Measurements from ENCODE around the gene WNT7A.

WNT7A gene

GRCh38 chr3:13811614-13812013 is 68.3 kb downstream of the WNT7A start:
- no peaks in the 10 kb centered on the region for H3K4me1 ChIP-seq (ENCODE audit: control insufficient read depth, insufficient read depth, low read length)
- no peaks in the 10 kb centered on the region for H3K36me3 ChIP-seq (ENCODE audit: control insufficient read depth, insufficient read depth, low read length)
- no peaks in the 10 kb centered on the region for H3K27me3 ChIP-seq (ENCODE audit: control insufficient read depth, insufficient read depth, low read length)
- H3K9ac ChIP-seq (ENCODE audit: low read length) = no peak overlapping the region
- no peak overlapping the region for H3K4me3 ChIP-seq (ENCODE audit: low read length)
- H3K9me3 ChIP-seq (ENCODE audit: control insufficient read depth, low read length) = no peaks in the 10 kb centered on the region

DNA sequence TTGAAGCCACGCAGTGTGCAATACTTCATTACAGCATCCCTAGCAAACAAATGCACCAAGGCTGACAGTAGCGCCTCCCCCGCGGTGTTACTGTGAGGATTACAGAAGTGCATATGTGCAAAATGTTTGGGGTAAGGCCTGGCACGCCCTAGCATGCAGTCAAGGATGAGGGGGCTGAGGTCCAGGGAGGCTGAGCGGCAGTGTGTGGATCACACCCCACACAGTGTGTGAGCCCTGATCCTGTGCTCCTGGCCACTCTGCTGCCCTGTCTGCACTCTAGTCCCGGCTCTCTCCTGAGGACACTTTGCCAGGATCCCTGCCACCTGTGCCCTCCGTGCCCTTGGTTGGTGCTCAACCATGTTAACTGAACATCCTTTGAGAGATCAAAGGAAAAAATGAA is 71.3 kb downstream of the WNT7A start:
- Histone ChIP-seq H3K27me3 (ENCODE audit: control insufficient read depth, insufficient read depth, low read length) (no peaks in the 10 kb centered on the region), H3K4me1 (ENCODE audit: control insufficient read depth, insufficient read depth, low read length) (no peaks in the 10 kb centered on the region), H3K36me3 (ENCODE audit: control insufficient read depth, insufficient read depth, low read length) (no peaks in the 10 kb centered on the region), H3K9me3 (ENCODE audit: control insufficient read depth, low read length) (no peaks in the 10 kb centered on the region), H3K4me3 (ENCODE audit: low read length) (no peak overlapping the region), H3K9ac (ENCODE audit: low read length) (no peak overlapping the region)

DNA sequence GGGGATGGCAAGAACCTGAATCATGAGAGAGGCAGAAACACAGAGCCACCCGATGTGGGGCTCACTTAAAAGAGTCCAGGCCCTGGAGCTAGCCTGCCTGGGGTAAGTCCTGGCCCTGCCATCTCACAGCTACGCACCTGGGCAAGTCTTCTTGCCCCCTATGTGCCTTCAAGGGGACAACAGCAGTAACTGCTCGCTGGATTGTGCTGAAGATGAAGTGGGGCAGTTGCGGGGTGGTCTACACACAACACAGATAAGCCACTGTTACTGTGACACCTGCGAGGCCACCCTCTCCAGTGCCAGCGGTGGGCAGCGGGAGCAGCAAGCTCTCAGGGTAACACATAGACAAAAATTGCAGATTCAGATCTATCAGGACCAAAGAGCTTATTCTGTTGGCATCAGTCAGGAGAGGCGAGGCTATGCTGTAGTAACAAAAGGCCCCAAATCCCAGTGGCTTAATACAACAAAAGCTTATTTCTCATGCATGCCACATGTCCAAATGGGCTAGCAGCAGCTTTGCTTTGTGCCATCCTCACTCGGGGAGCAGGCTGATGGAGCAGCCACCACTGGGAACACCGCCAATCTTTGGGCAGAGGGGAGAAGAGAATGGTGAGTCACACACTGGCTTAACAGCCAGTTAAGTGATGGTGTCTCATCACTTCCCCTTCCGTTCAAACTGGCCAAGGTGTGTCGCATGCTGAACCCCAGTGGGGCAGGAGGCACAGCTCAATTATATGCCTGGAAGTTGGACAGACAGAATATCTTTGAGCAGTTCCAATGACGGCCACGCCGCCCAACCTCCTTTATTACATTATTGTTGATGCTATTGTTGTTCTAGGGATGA is 78.3 kb downstream of the WNT7A start:
- H3K9ac ChIP-seq (ENCODE audit: low read length) = no peak overlapping the region
- no peaks in the 10 kb centered on the region for H3K27me3 ChIP-seq (ENCODE audit: control insufficient read depth, insufficient read depth, low read length)
- H3K4me1 ChIP-seq (ENCODE audit: control insufficient read depth, insufficient read depth, low read length) = no peaks in the 10 kb centered on the region
- H3K9me3 ChIP-seq (ENCODE audit: control insufficient read depth, low read length) = no peaks in the 10 kb centered on the region
- H3K36me3 ChIP-seq (ENCODE audit: control insufficient read depth, insufficient read depth, low read length) = no peaks in the 10 kb centered on the region
- H3K4me3 ChIP-seq (ENCODE audit: low read length) = no peak overlapping the region

GRCh38 chr3:13800064-13800463 is 79.8 kb downstream of the WNT7A start:
- no peaks in the 10 kb centered on the region for H3K4me1 ChIP-seq (ENCODE audit: control insufficient read depth, insufficient read depth, low read length)
- no peaks in the 10 kb centered on the region for H3K9me3 ChIP-seq (ENCODE audit: control insufficient read depth, low read length)
- no peaks in the 10 kb centered on the region for H3K27me3 ChIP-seq (ENCODE audit: control insufficient read depth, insufficient read depth, low read length)
- H3K4me3 ChIP-seq (ENCODE audit: low read length) = no peak overlapping the region
- H3K36me3 ChIP-seq (ENCODE audit: control insufficient read depth, insufficient read depth, low read length) = no peaks in the 10 kb centered on the region
- no peak overlapping the region for H3K9ac ChIP-seq (ENCODE audit: low read length)

GRCh38 chr3:13798401-13798800 is 81.5 kb downstream of the WNT7A start:
- H3K36me3 ChIP-seq (ENCODE audit: control insufficient read depth, insufficient read depth, low read length) = no peaks in the 10 kb centered on the region
- no peaks in the 10 kb centered on the region for H3K27me3 ChIP-seq (ENCODE audit: control insufficient read depth, insufficient read depth, low read length)
- no peaks in the 10 kb centered on the region for H3K9me3 ChIP-seq (ENCODE audit: control insufficient read depth, low read length)
- H3K4me1 ChIP-seq (ENCODE audit: control insufficient read depth, insufficient read depth, low read length) = no peaks in the 10 kb centered on the region
- no peak overlapping the region for H3K9ac ChIP-seq (ENCODE audit: low read length)
- no peak overlapping the region for H3K4me3 ChIP-seq (ENCODE audit: low read length)

DNA sequence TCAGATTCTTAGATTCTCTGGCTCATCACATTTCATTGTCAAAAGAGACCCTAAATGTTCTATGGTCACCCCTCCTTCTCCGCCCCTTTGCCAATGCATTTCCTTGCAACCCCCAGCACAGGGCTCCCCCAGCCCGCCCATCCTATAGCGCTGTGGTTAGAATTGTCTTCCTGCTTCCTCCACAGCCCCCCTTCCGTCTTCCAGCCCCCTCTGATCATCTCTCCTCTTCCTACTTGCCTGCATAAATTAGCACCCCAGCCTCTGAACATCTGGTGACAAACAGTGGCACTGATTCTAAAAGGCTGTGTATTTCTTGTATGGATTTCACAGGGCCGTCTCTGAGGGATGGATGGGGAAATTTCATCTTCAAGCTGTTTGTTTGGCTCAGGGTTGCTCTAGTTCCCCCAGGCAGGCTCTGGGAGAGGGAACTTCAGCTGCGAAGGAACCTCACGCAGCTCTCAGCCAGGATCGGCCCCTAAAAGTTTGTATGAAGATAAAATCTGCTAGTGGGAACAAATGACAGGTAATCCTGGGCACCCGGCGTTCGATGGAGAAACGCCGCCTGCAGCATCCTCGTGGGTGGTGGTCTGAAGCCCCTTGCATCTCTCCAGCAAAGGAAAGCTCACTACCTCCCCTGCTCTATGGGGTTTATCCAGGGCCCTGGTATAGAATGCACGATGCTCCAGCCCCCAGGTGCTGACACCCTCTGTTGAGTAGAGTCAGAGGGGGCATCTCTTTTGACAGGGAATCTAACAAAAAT is 83.0 kb downstream of the WNT7A start:
- peaks cover 12% of the 10 kb centered on the region for H3K27me3 ChIP-seq (ENCODE audit: control insufficient read depth, insufficient read depth, low read length)
- H3K9ac ChIP-seq (ENCODE audit: low read length) = no peak overlapping the region

DNA sequence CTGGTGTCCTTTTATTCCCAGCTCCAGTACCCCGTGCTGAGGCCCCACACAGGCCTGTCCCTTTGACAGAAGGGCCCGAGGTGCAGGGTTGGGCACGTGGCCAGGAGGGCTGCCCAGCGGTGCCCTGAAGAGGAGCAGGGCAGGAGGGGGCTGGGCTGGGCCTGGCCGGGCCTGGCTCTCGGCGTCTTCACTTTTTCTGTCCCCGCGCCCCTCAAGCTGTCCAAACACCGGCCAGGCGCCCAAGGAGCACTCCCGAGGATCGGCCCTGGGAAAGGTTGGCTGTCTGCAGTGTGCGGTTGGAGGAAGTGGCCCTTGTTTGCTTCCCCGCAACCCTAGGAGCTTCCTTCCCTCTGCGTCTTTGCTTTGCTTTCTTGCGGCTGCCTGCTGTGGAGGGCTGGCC is 84.1 kb downstream of the WNT7A start:
- Histone ChIP-seq H3K27me3 (ENCODE audit: control insufficient read depth, insufficient read depth, low read length) (peaks cover 16% of the 10 kb centered on the region), H3K36me3 (ENCODE audit: control insufficient read depth, insufficient read depth, low read length) (no peaks in the 10 kb centered on the region), H3K4me1 (ENCODE audit: control insufficient read depth, insufficient read depth, low read length) (no peaks in the 10 kb centered on the region)

More for the DNA sequence above, 83.0 kb downstream of the WNT7A start:
- H3K9me3 ChIP-seq (ENCODE audit: control insufficient read depth, low read length) = no peaks in the 10 kb centered on the region
- no peak overlapping the region for H3K4me3 ChIP-seq (ENCODE audit: low read length)
- H3K36me3 ChIP-seq (ENCODE audit: control insufficient read depth, insufficient read depth, low read length) = no peaks in the 10 kb centered on the region
- H3K4me1 ChIP-seq (ENCODE audit: control insufficient read depth, insufficient read depth, low read length) = no peaks in the 10 kb centered on the region

DNA sequence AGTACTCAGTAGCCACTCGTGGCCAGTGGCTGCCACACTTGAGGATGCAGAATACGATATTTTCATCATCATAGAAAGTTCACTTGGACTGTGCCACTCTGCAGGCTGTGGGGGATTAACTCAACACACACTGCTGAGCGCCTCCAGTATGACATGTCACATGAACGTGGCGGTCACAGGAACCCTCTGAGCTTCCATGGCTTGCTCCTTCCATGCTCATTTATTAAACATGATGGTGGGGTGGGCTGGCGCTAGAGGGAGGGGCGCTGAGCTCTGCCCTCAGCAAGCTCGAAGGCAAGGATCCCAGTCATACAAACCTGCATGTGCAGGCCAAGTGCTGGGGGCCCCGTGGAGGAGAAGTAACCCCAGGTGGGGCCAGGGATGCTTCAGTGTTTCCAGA is 85.5 kb downstream of the WNT7A start:
- no peaks in the 10 kb centered on the region for H3K36me3 ChIP-seq (ENCODE audit: control insufficient read depth, insufficient read depth, low read length)
- H3K9ac ChIP-seq (ENCODE audit: low read length) = no peak overlapping the region
- no peak overlapping the region for H3K4me3 ChIP-seq (ENCODE audit: low read length)
- peaks cover 16% of the 10 kb centered on the region for H3K27me3 ChIP-seq (ENCODE audit: control insufficient read depth, insufficient read depth, low read length)
- no peaks in the 10 kb centered on the region for H3K9me3 ChIP-seq (ENCODE audit: control insufficient read depth, low read length)
- no peaks in the 10 kb centered on the region for H3K4me1 ChIP-seq (ENCODE audit: control insufficient read depth, insufficient read depth, low read length)

More for the DNA sequence above, 84.1 kb downstream of the WNT7A start:
- H3K9ac ChIP-seq (ENCODE audit: low read length) = no peak overlapping the region
- no peak overlapping the region for H3K4me3 ChIP-seq (ENCODE audit: low read length)
- no peaks in the 10 kb centered on the region for H3K9me3 ChIP-seq (ENCODE audit: control insufficient read depth, low read length)

GRCh38 chr3:13793451-13793850 is 86.4 kb downstream of the WNT7A start:
- no peak overlapping the region for H3K4me3 ChIP-seq (ENCODE audit: low read length)
- no peaks in the 10 kb centered on the region for H3K9me3 ChIP-seq (ENCODE audit: control insufficient read depth, low read length)
- H3K27me3 ChIP-seq (ENCODE audit: control insufficient read depth, insufficient read depth, low read length) = peaks cover 16% of the 10 kb centered on the region
- no peaks in the 10 kb centered on the region for H3K4me1 ChIP-seq (ENCODE audit: control insufficient read depth, insufficient read depth, low read length)
- H3K36me3 ChIP-seq (ENCODE audit: control insufficient read depth, insufficient read depth, low read length) = no peaks in the 10 kb centered on the region
- no peak overlapping the region for H3K9ac ChIP-seq (ENCODE audit: low read length)

GRCh38 chr3:13792512-13793371 is 87.1 kb downstream of the WNT7A start:
- Histone ChIP-seq H3K4me3 (ENCODE audit: low read length) (no peak overlapping the region), H3K4me1 (ENCODE audit: control insufficient read depth, insufficient read depth, low read length) (no peaks in the 10 kb centered on the region), H3K9ac (ENCODE audit: low read length) (no peak overlapping the region), H3K9me3 (ENCODE audit: control insufficient read depth, low read length) (no peaks in the 10 kb centered on the region), H3K36me3 (ENCODE audit: control insufficient read depth, insufficient read depth, low read length) (no peaks in the 10 kb centered on the region), H3K27me3 (ENCODE audit: control insufficient read depth, insufficient read depth, low read length) (peaks cover 16% of the 10 kb centered on the region)

DNA sequence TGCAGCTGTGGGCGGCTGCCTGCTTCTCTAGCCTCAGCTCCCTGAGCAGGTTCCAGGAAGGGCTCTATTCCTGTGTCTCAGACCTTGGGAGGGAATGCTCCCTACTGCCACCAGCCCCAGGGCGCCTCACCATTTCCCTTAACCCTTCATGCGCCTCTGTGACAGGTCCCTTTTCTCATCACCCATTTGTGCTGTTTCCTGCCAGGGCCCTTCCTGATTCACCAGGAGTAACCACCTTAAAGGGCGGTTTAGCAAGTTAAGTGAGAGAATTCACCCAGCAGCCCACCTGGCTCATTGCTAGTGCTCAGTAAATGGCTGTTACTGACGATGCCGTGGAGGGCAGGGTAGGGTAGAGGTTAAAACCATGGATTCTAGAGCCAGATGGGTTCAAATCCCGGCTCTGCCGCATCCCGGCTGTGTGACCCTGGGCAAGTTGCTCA is 87.8 kb downstream of the WNT7A start:
- no peaks in the 10 kb centered on the region for H3K4me1 ChIP-seq (ENCODE audit: control insufficient read depth, insufficient read depth, low read length)
- H3K9me3 ChIP-seq (ENCODE audit: control insufficient read depth, low read length) = no peaks in the 10 kb centered on the region
- no peak overlapping the region for H3K4me3 ChIP-seq (ENCODE audit: low read length)
- no peak overlapping the region for H3K9ac ChIP-seq (ENCODE audit: low read length)
- peaks cover 16% of the 10 kb centered on the region for H3K27me3 ChIP-seq (ENCODE audit: control insufficient read depth, insufficient read depth, low read length)
- H3K36me3 ChIP-seq (ENCODE audit: control insufficient read depth, insufficient read depth, low read length) = no peaks in the 10 kb centered on the region

Data from mucosa of stomach (tissue), 1 donor.